ENCODE data around the gene EPHB6. TPM values are rescaled to one million over a fixed set of nuclear protein-coding genes. Genes with fewer than 3 reads are reported as not detected.

The EPHB6 gene
- total RNA-seq, 1 experiment from 2014 or later, result 0.14 TPM

DNA sequence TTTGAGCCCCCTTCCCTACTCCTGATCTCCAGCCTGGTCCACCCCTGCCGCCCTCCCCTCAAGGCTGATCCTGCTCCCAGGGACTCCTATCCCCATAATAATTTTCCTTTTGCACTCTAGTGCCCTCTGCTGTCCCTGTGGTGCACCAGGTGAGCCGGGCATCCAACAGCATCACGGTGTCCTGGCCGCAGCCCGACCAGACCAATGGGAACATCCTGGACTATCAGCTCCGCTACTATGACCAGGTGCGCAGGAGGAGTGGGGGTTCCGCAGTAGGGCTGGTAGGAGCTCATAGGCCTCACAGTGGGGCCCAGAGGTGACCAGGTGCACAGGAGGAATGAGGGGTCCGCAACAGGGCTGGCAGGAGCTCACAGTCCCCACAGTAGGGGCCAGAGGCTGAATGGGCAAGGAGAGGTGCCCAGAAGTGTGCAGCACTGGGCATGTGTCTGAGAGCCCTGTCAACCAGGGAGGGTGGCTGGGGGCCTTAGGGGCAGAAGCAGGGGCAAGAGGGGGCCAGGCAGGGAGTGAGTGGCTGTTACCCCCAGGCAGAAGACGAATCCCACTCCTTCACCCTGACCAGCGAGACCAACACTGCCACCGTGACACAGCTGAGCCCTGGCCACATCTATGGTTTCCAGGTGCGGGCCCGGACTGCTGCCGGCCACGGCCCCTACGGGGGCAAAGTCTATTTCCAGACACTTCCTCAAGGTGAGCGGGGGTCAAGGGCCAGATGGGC is 11.7 kb downstream of the EPHB6 start:
- Histone ChIP-seq H3K9me3 (replicated peaks) (no peaks in the 10 kb centered on the region), H3K4me1 (no peaks in the 10 kb centered on the region), H3K4me3 (no peak overlapping the region), H3K36me3 (no peaks in the 10 kb centered on the region), H3K27me3 (peaks cover 20% of the 10 kb centered on the region), H3K27ac (no peak overlapping the region)
- DNase-seq, result peak in 1 of 2 experiments; percentile 50

DNA sequence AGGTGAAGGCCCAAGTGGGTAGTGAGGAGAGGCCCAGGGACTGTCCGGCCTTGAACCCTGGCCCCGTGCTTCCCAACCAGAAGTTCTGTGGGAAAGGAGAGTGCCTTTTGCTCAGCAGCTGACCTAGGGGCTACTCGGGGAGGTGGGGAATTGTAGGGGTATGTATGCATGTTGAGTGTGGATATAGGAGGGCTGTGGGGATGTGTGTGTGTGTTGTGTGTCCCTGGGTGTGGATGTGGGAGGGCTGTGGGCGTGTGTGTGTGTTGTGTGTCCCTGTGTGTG is 12.2 kb downstream of the EPHB6 start:
- H3K4me3 ChIP-seq, result no peak overlapping the region
- H3K27ac ChIP-seq, result no peak overlapping the region
- DNase-seq, result no peak
- no peaks in the 10 kb centered on the region for H3K9me3 ChIP-seq (replicated peaks)
- no peaks in the 10 kb centered on the region for H3K4me1 ChIP-seq
- H3K36me3 ChIP-seq, result no peaks in the 10 kb centered on the region
- H3K27me3 ChIP-seq, result peaks cover 19% of the 10 kb centered on the region

DNA sequence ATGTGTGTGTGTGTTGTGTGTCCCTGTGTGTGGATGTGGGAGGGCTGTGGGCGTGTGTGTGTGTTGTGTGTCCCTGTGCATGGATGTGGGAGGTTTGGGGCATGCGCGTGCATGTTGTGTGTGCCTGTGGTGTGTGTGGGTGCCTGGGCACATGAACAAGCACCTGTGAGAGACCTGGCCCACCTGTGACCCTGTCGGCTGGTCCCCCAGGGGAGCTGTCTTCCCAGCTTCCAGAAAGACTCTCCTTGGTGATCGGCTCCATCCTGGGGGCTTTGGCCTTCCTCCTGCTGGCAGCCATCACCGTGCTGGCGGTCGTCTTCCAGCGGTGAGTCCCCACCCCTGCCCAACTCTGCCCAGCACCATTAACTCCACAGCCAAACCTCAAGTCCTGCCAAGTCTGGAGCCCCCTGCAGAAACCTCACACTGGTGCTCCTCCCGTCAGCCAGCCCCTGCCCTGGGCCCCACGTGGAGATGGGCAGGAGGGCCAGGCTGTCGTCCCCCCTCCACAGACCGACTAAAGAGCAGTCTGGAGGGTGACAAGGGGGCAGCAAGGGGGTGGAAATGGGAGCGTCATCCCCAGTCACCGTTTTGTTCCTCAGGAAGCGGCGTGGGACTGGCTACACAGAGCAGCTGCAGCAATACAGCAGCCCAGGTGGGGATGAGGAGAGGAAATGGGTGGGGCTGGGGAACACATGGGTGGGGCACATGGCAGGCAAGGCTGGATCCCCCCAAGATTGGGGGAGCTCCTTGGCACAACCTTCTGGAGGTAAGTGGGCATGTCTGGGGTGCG is 12.7 kb downstream of the EPHB6 start:
- H3K9me3 ChIP-seq (replicated peaks), result no peaks in the 10 kb centered on the region
- no peaks in the 10 kb centered on the region for H3K4me1 ChIP-seq
- no peaks in the 10 kb centered on the region for H3K36me3 ChIP-seq
- peaks cover 19% of the 10 kb centered on the region for H3K27me3 ChIP-seq
- DNase-seq, result no peak
- no peak overlapping the region for H3K4me3 ChIP-seq
- no peak overlapping the region for H3K27ac ChIP-seq

DNA sequence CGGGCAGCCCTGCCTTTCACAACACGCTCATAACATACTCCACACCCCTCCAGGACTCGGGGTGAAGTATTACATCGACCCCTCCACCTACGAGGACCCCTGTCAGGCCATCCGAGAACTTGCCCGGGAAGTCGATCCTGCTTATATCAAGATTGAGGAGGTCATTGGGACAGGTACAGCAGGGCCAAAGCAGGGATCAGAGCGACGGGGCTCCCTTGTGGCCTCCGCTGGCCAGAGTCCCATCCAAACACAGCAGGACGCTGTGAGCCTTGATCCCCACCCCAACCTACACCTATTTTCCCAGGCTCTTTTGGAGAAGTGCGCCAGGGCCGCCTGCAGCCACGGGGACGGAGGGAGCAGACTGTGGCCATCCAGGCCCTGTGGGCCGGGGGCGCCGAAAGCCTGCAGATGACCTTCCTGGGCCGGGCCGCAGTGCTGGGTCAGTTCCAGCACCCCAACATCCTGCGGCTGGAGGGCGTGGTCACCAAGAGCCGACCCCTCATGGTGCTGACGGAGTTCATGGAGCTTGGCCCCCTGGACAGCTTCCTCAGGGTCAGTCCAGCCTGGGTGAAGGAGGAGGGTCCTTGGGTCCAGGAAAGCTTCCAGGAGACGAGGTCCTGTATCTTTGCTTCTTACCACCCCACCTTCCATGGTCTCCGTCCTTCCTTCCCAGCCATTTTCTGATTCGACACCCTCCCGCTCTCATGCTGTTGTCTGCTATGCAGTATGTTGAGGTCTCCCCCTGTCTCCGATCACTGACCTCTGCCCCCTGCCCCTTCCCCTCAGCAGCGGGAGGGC is 13.5 kb downstream of the EPHB6 start:
- peaks cover 13% of the 10 kb centered on the region for H3K27me3 ChIP-seq
- DNase-seq, result no peak

DNA sequence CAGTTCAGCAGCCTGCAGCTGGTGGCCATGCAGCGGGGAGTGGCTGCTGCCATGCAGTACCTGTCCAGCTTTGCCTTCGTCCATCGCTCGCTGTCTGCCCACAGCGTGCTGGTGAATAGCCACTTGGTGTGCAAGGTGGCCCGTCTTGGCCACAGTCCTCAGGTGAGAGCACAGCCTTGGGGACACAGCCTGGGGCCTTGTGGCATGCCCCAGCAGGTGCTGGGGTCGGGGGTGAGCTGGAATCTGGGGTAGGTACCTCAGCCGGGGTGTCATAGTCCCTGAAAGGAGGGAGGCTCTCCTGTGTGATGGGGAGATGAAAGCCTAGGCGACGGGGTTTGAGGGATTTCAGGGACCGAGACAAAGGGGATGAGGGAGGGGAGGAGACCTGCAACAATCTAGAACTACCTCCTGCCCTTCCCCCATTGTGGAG is 14.1 kb downstream of the EPHB6 start:
- no peak for DNase-seq
- no peak overlapping the region for H3K4me3 ChIP-seq
- no peaks in the 10 kb centered on the region for H3K4me1 ChIP-seq
- no peaks in the 10 kb centered on the region for H3K9me3 ChIP-seq (replicated peaks)
- H3K36me3 ChIP-seq, result no peaks in the 10 kb centered on the region
- peaks cover 13% of the 10 kb centered on the region for H3K27me3 ChIP-seq
- H3K27ac ChIP-seq, result no peak overlapping the region

More for the DNA sequence above, 13.5 kb downstream of the EPHB6 start:
- Histone ChIP-seq H3K4me1 (no peaks in the 10 kb centered on the region), H3K4me3 (no peak overlapping the region), H3K27ac (no peak overlapping the region), H3K36me3 (no peaks in the 10 kb centered on the region), H3K9me3 (replicated peaks) (no peaks in the 10 kb centered on the region)

DNA sequence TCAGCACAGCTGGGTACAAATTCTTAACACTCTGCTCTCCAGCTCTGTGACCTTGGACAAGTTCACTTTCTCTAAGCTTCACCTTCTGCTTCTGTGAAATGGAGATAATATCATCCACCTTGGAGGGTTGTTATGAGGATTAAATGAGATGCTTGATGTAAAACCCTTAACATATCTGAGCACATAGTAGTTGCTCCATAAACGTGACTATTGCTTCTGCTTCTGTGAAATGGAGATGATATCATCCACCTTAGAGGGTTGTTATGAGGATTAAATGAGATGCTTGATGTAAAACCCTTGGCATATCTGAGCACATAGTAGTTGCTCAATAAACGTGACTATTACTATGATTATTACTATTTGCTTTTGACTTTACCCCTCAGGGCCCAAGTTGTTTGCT is 14.6 kb downstream of the EPHB6 start:
- Histone ChIP-seq H3K4me1 (no peaks in the 10 kb centered on the region), H3K36me3 (no peaks in the 10 kb centered on the region), H3K4me3 (no peak overlapping the region), H3K27me3 (peaks cover 13% of the 10 kb centered on the region), H3K9me3 (replicated peaks) (no peaks in the 10 kb centered on the region), H3K27ac (no peak overlapping the region)
- DNase-seq, result no peak

DNA sequence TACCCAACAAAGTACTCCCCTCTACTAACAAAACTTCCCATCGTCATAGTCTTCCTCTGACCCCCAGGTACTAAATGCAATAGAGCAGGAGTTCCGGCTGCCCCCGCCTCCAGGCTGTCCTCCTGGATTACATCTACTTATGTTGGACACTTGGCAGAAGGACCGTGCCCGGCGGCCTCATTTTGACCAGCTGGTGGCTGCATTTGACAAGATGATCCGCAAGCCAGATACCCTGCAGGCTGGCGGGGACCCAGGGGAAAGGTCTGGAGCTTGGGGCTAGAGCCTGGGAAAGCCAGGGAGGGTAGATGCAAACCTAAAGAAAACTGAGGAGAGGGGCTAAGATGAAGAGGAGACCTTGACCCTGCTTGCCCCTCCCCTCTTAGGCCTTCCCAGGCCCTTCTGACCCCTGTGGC is 15.3 kb downstream of the EPHB6 start:
- Histone ChIP-seq H3K4me3 (no peak overlapping the region), H3K27me3 (peaks cover 13% of the 10 kb centered on the region), H3K27ac (no peak overlapping the region), H3K4me1 (no peaks in the 10 kb centered on the region), H3K9me3 (replicated peaks) (no peaks in the 10 kb centered on the region), H3K36me3 (no peaks in the 10 kb centered on the region)
- no peak for DNase-seq

DNA sequence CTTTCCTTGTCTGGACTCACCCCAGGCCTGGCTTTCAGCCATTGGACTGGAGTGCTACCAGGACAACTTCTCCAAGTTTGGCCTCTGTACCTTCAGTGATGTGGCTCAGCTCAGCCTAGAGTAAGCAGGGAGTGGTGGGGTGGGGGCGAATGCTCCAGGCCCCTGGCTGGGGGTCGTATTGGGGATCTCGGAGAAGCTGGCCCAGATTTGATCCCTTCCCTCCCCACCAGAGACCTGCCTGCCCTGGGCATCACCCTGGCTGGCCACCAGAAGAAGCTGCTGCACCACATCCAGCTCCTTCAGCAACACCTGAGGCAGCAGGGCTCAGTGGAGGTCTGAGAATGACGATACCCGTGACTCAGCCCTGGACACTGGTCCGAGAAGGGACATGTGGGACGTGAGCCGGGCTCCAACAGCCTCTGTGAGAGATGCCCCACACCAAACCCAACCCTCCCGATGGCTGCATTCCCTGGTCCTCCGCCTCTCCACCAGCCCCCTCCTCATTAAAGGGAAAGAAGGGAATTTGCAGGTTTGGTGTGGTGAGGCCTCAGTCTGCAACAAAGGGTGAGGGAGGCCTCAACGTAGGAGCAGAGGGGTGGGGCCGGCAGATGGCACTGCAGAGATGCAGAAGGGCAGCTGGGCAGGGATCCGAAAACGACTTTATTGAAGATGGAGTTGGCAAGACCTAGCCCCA is 15.8 kb downstream of the EPHB6 start:
- Histone ChIP-seq H3K4me1 (no peaks in the 10 kb centered on the region), H3K27ac (no peak overlapping the region), H3K36me3 (no peaks in the 10 kb centered on the region), H3K27me3 (peaks cover 13% of the 10 kb centered on the region), H3K4me3 (no peak overlapping the region), H3K9me3 (replicated peaks) (no peaks in the 10 kb centered on the region)
- no peak for DNase-seq

DNA sequence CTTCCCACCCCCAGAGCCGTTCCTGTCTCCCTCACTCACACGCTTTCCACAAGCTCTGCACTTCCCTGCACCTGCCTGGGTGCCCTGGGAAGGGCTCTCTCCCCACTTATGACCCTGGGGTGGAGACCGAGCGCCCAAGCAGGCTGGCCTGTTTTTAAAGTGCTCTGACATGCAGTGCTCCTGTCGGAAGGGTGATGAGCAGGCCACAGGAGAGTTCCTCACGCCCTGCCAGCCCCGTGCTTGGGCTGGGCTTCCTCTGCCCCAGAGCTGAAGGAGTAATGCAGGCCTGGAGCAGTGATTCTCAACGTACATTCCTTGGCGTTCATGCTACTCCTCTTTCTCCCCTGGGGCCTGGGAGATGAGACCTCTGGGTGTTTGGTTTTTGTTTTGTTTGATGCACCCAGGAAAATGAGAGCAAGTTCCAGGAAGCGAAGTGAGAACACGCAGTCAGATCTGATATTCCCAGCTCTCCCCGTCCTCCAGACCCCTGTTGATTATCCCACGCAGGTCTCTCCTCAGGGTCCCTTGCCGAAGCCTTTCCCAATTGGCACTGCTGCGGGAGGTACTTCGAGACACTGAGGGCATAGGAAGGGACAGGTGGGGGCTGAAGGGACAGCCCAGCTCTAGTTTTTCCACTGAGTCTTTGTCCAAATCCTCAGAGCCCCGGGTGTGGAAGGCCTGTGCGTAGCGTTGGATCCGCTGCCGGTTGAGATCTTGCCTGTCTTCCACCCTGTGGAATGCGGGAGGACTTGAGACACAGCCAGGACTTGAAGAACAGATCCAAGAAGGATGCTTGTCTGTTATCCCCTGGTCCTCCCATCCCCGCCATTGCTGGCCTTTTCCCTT is 16.6 kb downstream of the EPHB6 start:
- Histone ChIP-seq H3K9me3 (replicated peaks) (no peaks in the 10 kb centered on the region), H3K4me1 (no peaks in the 10 kb centered on the region), H3K27me3 (peaks cover 11% of the 10 kb centered on the region), H3K27ac (no peak overlapping the region), H3K36me3 (no peaks in the 10 kb centered on the region), H3K4me3 (no peak overlapping the region)
- DNase-seq, result no peak

DNA sequence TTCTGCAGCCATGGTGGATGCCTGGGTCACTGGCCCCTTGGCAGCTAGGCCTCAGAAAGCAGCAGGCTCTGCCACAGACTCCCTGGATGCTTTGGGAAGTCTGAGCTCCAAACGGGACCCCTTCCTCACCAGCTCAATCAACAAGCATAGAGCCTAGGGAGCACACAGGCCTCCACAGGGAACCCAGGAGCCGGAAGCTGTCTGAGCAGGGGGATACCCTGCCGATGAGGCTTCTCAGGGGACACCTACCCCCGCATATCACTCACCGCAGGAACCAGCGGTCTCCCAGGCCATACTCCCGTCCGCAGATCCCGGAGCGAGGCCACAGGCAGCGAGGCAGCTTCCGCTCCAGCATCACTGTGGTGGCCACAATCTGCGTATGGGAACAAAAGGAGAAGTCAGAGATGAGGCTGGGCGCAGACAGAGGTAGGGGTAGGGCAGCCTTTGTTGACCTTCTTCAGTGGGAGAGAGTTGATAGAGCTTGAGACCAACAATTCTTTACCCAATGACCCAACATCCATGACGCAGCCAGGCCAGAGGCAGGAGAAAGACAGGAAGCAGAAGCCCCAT is 17.3 kb downstream of the EPHB6 start:
- Histone ChIP-seq H3K27ac (no peak overlapping the region), H3K9me3 (replicated peaks) (no peaks in the 10 kb centered on the region), H3K27me3 (peaks cover 6% of the 10 kb centered on the region), H3K4me1 (no peaks in the 10 kb centered on the region), H3K4me3 (no peak overlapping the region), H3K36me3 (no peaks in the 10 kb centered on the region)
- DNase-seq, result no peak

DNA sequence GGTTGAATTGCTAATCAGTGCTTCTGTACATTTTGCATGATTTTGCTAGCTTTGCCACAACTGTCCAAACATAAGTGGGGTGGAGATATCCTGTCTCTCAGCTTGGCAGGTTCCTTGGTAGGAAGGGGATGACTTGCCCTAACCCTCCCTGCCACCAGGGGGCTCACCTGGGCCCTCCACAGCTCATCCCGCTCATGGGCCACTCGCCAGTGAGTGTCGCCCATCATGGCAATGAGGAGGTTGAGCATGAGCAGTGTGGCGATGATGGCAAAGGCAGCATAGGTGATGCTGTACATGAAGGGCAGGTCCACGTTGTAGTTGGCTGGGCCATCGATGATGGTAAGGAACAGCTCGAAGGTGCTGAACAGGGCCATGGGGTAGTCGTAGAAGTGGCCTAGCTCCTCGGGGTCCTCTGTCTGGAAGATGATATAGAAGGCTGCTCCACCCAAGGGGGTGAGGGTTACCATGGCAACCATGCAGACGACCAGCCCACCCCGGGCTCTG is 18.5 kb downstream of the EPHB6 start:
- Histone ChIP-seq H3K36me3 (no peaks in the 10 kb centered on the region), H3K9me3 (replicated peaks) (no peaks in the 10 kb centered on the region), H3K27me3 (peaks cover 8% of the 10 kb centered on the region), H3K27ac (no peak overlapping the region), H3K4me1 (no peaks in the 10 kb centered on the region), H3K4me3 (no peak overlapping the region)
- peak; percentile 23 to 37 for DNase-seq

DNA sequence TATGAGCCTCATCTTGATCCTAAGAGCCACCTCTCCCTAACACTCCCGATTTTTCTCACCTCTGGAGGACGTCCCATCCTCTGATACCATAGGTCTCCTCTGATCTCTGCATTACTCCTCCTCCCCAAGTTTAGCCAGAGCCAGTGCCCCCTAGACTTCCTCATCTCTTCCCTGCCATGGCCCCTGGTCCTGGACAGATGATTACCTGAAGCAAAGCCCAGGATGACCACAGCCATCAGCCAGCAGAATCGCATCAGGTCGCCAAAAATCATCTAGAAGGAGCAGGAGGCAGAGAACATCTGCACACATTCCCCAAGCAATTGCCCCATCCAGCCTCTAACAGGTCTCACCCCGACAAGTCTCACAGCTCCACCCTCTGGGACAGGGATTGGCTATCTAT is 19.0 kb downstream of the EPHB6 start:
- Histone ChIP-seq H3K36me3 (no peaks in the 10 kb centered on the region), H3K4me1 (no peaks in the 10 kb centered on the region), H3K9me3 (replicated peaks) (no peaks in the 10 kb centered on the region), H3K27ac (no peak overlapping the region), H3K27me3 (peaks cover 13% of the 10 kb centered on the region), H3K4me3 (no peak overlapping the region)
- DNase-seq, result no peak

DNA sequence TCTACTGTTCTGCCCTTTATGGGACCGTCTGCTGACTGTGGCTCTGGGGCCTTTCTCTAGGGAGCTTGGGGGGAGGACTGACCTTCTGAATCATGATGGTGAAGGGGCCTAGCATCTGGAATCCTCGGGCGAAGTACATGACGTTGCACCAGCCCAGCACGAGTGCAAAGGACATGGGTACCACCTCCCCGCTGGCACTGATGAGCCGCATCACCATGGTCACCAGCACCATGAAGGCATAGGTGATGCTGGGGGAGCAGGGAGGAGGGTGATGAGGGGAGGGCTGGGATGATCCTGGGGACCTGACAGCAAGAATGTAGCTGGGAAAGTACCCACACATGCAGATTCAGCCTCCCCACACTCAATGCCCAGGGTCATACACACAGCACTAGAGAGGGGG is 19.5 kb downstream of the EPHB6 start:
- Histone ChIP-seq H3K9me3 (replicated peaks) (no peaks in the 10 kb centered on the region), H3K36me3 (no peaks in the 10 kb centered on the region), H3K27ac (no peak overlapping the region), H3K4me3 (no peak overlapping the region), H3K4me1 (no peaks in the 10 kb centered on the region), H3K27me3 (peaks cover 17% of the 10 kb centered on the region)
- no peak for DNase-seq
